H9 (cell line): Measurements from ENCODE around the gene RPS6KA1. TPM values are rescaled to one million over a fixed set of nuclear protein-coding genes. Genes with fewer than 3 reads are reported as not detected.

Experiments used
- DNase-seq: peaks from one replicate; pipeline ENCODE4 v3.0.0-alpha.2; 2017
- H2AFZ ChIP-seq: one replicate; pipeline ENCODE4 v1.6.1; 2013; ENCODE audit warnings: mild to moderate bottlenecking, low read length, control low read depth, moderate library complexity
- H2AK5ac ChIP-seq: 2 replicates; pipeline ENCODE4 v1.6.1; 2013; ENCODE audit warnings: low read length, control low read depth, mixed read lengths; ENCODE audit not compliant: insufficient read length
- H2BK120ac ChIP-seq: one replicate; pipeline ENCODE4 v1.6.1; 2013; ENCODE audit warnings: low read depth, mild to moderate bottlenecking, low read length, control low read depth, inconsistent platforms; ENCODE audit not compliant: poor library complexity, severe bottlenecking
- H2BK12ac ChIP-seq: 2 replicates; pipeline ENCODE4 v1.6.1; 2013; ENCODE audit warnings: low read length, control low read depth, mixed read lengths, low read depth; ENCODE audit not compliant: insufficient read length
- H2BK15ac ChIP-seq: 2 replicates; pipeline ENCODE4 v1.6.1; 2013; ENCODE audit warnings: low read depth, low read length, control low read depth
- H2BK20ac ChIP-seq: one replicate; pipeline ENCODE4 v1.6.1; 2013; ENCODE audit warnings: low read depth, mild to moderate bottlenecking, low read length, control low read depth, inconsistent platforms; ENCODE audit not compliant: poor library complexity, severe bottlenecking
- H2BK5ac ChIP-seq: 2 replicates; pipeline ENCODE4 v1.6.1; 2013; ENCODE audit warnings: low read length, control low read depth, mixed read lengths; ENCODE audit not compliant: insufficient read length
- H3K14ac ChIP-seq: 2 replicates; pipeline ENCODE4 v1.6.1; 2013; ENCODE audit warnings: low read length, control low read depth; ENCODE audit not compliant: insufficient read depth
- H3K18ac ChIP-seq: 2 replicates; pipeline ENCODE4 v1.6.1; 2013; ENCODE audit warnings: low read depth, mild to moderate bottlenecking, mixed read lengths, low read length, control low read depth; ENCODE audit not compliant: insufficient read length
- H3K23ac ChIP-seq: 2 replicates; pipeline ENCODE4 v1.6.1; 2013; ENCODE audit warnings: low read length, control low read depth, mixed read lengths, low read depth; ENCODE audit not compliant: insufficient read length
- H3K23me2 ChIP-seq: 2 replicates; pipeline ENCODE4 v1.6.1; 2013; ENCODE audit warnings: low read depth, mild to moderate bottlenecking, mixed read lengths, low read length, control low read depth; ENCODE audit not compliant: insufficient read length, poor library complexity, severe bottlenecking
- H3K27ac ChIP-seq: 2 replicates; pipeline ENCODE4 v1.5.1; 2013; ENCODE audit warnings: low read length, control low read depth, mixed read lengths, low read depth; ENCODE audit not compliant: insufficient read length
- H3K27me3 ChIP-seq: 2 replicates; pipeline ENCODE4 v1.6.1; 2013; ENCODE audit warnings: low read length, control low read depth, inconsistent platforms; ENCODE audit not compliant: insufficient read depth
- H3K4ac ChIP-seq: 2 replicates; pipeline ENCODE4 v1.6.1; 2013; ENCODE audit warnings: low read depth, mild to moderate bottlenecking, control low read depth, inconsistent platforms, low read length, moderate library complexity
- H3K4me1 ChIP-seq: 2 replicates; pipeline ENCODE4 v1.6.1; 2013; ENCODE audit warnings: low read length, control low read depth, inconsistent platforms; ENCODE audit not compliant: insufficient read depth
- H3K4me2 ChIP-seq: 2 replicates; pipeline ENCODE4 v1.6.1; 2013; ENCODE audit warnings: low read length, control low read depth, mixed read lengths; ENCODE audit not compliant: insufficient read length, insufficient read depth
- H3K56ac ChIP-seq: 2 replicates; pipeline ENCODE4 v1.6.1; 2013; ENCODE audit warnings: low read depth, mild to moderate bottlenecking, mixed read lengths, low read length, control low read depth; ENCODE audit not compliant: insufficient read length
- H3K79me1 ChIP-seq: 2 replicates; pipeline ENCODE4 v1.6.1; 2013; ENCODE audit warnings: low read depth, mild to moderate bottlenecking, moderate library complexity, low read length, control low read depth, inconsistent platforms; ENCODE audit not compliant: insufficient read depth, poor library complexity, severe bottlenecking
- H3K79me2 ChIP-seq: 2 replicates; pipeline ENCODE4 v1.6.1; 2013; ENCODE audit warnings: low read length, control low read depth, inconsistent platforms; ENCODE audit not compliant: insufficient read depth
- H3K9ac ChIP-seq: 2 replicates; pipeline ENCODE4 v1.6.1; 2013; ENCODE audit warnings: low read length, control low read depth, mixed read lengths; ENCODE audit not compliant: insufficient read length; ENCODE audit errors: extremely low read depth
- H3K9me3 ChIP-seq: one replicate; pipeline ENCODE4 v1.6.1; 2013; ENCODE audit warnings: low read depth, low read length, inconsistent platforms; ENCODE audit not compliant: control insufficient read depth
- H3T11ph ChIP-seq: one replicate; pipeline ENCODE4 v1.6.1; 2013; ENCODE audit warnings: mild to moderate bottlenecking, low read length, control low read depth, inconsistent platforms
- H4K20me1 ChIP-seq: one replicate; pipeline ENCODE4 v1.6.1; 2013; ENCODE audit not compliant: control insufficient read depth, insufficient read length, insufficient read depth
- H4K5ac ChIP-seq: 2 replicates; pipeline ENCODE4 v1.6.1; 2013; ENCODE audit warnings: low read depth, mild to moderate bottlenecking, mixed read lengths, low read length, control low read depth; ENCODE audit not compliant: insufficient read length
- H4K8ac ChIP-seq: replicated peaks from 2 replicates; pipeline ENCODE4 v1.6.1; 2013; ENCODE audit warnings: low read length, control low read depth, mixed read lengths, low read depth; ENCODE audit not compliant: insufficient read length
- H4K91ac ChIP-seq: 2 replicates; pipeline ENCODE4 v1.6.1; 2013; ENCODE audit warnings: low read depth, mild to moderate bottlenecking, moderate library complexity, mixed read lengths, low read length, control low read depth; ENCODE audit not compliant: insufficient read length
- H3K27ac Mint-ChIP-seq, 3 experiments: 2 replicates in 2 of 3; 3 replicates in 1 of 3; pipeline ENCODE4 v1.8.0; 2020 to 2021; ENCODE audit warnings: mixed read lengths in 3 of 3, mild to moderate bottlenecking in 1 of 3, moderate library complexity in 1 of 3
- H3K27me3 Mint-ChIP-seq: 2 replicates; pipeline ENCODE4 v1.8.0; 2021; ENCODE audit warnings: low read depth, mild to moderate bottlenecking, moderate library complexity, mixed read lengths
- H3K36me3 Mint-ChIP-seq, 3 experiments: 2 replicates in 2 of 3; 3 replicates in 1 of 3; pipeline ENCODE4 v1.8.0; 2020 to 2021; ENCODE audit warnings: low read depth in 3 of 3, mixed read lengths in 3 of 3; ENCODE audit not compliant: insufficient read depth in 1 of 3
- H3K4me1 Mint-ChIP-seq, 2 experiments: 2 replicates each; pipeline ENCODE4 v1.8.0; 2020; ENCODE audit warnings: mixed read lengths in 2 of 2
- H3K4me3 Mint-ChIP-seq, 2 experiments: 2 replicates in 1 of 2; 3 replicates in 1 of 2; pipeline ENCODE4 v1.8.0; 2020 to 2021; ENCODE audit warnings: mild to moderate bottlenecking in 2 of 2, mixed read lengths in 2 of 2, moderate library complexity in 1 of 2
- H3K9me3 Mint-ChIP-seq, 2 experiments: 2 replicates in 1 of 2; 3 replicates in 1 of 2; pipeline ENCODE4 v1.8.0; 2020; ENCODE audit warnings: mild to moderate bottlenecking in 2 of 2, mixed read lengths in 2 of 2, moderate library complexity in 1 of 2
- CTCF ChIP-seq: fragments of 200-600 bp; sonication (generic); conservative IDR thresholded peaks from 3 replicates; pipeline ENCODE4 v1.8.0; 2021; ENCODE audit warnings: antibody characterized with exemption, mild to moderate bottlenecking
- WGBS: extraction: QIAGEN DNeasy Blood & Tissue Kit; methylation state at CpG from one replicate; pipeline ENCODE4 v1.1.7; 2013; ENCODE audit warnings: missing lambda C conversion rate, low lambda C conversion rate, mixed read lengths; ENCODE audit not compliant: insufficient read length; ENCODE audit errors: extremely low coverage; 5-methylcytosine and 5-hydroxymethylcytosine counted together
- total RNA-seq: library from RNA; stranded (reverse); gene quantifications from 2 replicates; pipeline ENCODE4 v1.2.1, GENCODE V29; 2021

The RPS6KA1 gene
- total RNA-seq, 1 experiment from 2014 or later, result 45.3 TPM

GRCh38 chr1:26575348-26575747, 45.8 kb downstream of the RPS6KA1 start:
- no peak for TF ChIP-seq CTCF
- H2BK15ac ChIP-seq, result no peak overlapping the region
- H3K18ac ChIP-seq, result no peak overlapping the region
- Mint-ChIP-seq H3K27me3 (no peaks in the 10 kb centered on the region; the same call in 1 of the 2 replicates), H3K36me3 (peaks cover 10 to 30% (median 27%) of the 10 kb centered on the region in 3 experiments; a peak in 6 of 7 replicates), H3K9me3 (no peaks in the 10 kb centered on the region), H3K4me1 (no peaks in the 10 kb centered on the region), H3K27ac (peak overlapping the region; percentile 8 to 83 (median 58); a peak in 4 of 7 replicates), H3K4me3 (no peak overlapping the region)
- no peak overlapping the region for H2AK5ac ChIP-seq
- no peak overlapping the region for H2AFZ ChIP-seq
- no peaks in the 10 kb centered on the region for H3K4me1 ChIP-seq
- H3K79me2 ChIP-seq, result no peaks in the 10 kb centered on the region
- no peak overlapping the region for H4K5ac ChIP-seq
- DNase-seq, result no peak
- H3T11ph ChIP-seq, result no peak overlapping the region
- no peak overlapping the region for H3K56ac ChIP-seq
- no peak overlapping the region for H2BK20ac ChIP-seq
- H3K14ac ChIP-seq, result no peak overlapping the region
- no peaks in the 10 kb centered on the region for H3K79me1 ChIP-seq
- H2BK120ac ChIP-seq, result no peak overlapping the region
- H3K23me2 ChIP-seq, result no peaks in the 10 kb centered on the region
- H2BK5ac ChIP-seq, result no peak overlapping the region
- H3K23ac ChIP-seq, result no peak overlapping the region
- no peaks in the 10 kb centered on the region for H4K20me1 ChIP-seq
- no peak overlapping the region for H2BK12ac ChIP-seq
- no peak overlapping the region for H3K9ac ChIP-seq
- no CpG with 5 or more reads among the region's 3 CpGs for WGBS
- H3K27ac ChIP-seq, result no peak overlapping the region
- H4K8ac ChIP-seq, result no peak overlapping the region
- no peaks in the 10 kb centered on the region for H3K27me3 ChIP-seq
- no peak overlapping the region for H3K4me2 ChIP-seq
- no peak overlapping the region for H3K4ac ChIP-seq
- no peak overlapping the region for H4K91ac ChIP-seq
- no peaks in the 10 kb centered on the region for H3K9me3 ChIP-seq
